Epithelial cell of esophagus (primary cell): ENCODE results near the gene PAK5.
A peak's percentile ranks its signal among the peaks of the same experiment; 100 is the strongest.

ENCODE experiments used
- DNase-seq: peaks from one replicate; pipeline ENCODE4 v3.0.0; 2010; ENCODE audit warnings: low read depth
- H3K4me3 ChIP-seq: 2 replicates; pipeline ENCODE4 v1.5.1; 2011; ENCODE audit warnings: mild to moderate bottlenecking, low read length, control low read depth
- TF ChIP-seq, protein P1 (sequence below): IDR thresholded peaks from 2 replicates; pipeline ENCODE4 v1.5.1; 2011; ENCODE audit warnings: low read depth, mild to moderate bottlenecking, low read length, control low read depth, inconsistent platforms; ENCODE audit not compliant: insufficient read depth; ENCODE audit errors: missing control alignments

PAK5 gene

DNA sequence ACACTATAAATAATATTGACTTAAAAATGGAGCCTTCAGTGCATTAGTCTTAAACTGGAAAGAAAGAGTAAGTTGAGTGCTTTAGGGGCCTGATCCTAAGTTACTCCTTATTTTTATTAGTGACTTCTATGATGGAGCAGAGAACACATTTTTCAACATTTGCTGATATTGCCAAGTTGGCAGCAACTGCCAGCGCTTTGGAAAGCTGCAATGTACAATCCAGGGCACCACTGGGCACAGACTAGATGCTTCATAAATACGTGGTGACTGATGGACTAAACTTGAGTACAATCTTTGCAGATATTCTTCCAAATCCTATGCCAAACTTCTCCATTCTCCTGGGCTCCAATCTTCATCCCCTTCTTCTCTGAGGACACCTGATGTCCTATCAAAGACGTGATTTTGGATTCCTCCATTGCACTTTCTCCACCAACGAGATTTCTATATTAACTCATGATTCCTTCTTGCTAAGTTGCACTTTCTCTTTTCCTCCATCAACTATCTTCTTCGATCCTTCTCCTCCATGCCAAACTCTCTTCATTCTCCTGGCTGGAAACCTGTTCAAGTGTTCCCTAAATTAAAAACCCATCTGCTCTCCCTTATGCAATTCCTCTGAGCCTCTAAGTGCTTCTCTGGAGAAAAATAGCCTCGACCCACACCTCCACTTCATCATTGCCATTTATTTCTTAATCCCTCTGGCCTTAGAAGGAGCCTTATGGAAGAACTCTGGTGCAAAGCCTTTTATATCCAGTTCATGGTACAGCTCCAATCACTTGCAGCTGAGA is 28.5 kb upstream of the PAK5 start:
- DNase-seq, result no peak
- H3K4me3 ChIP-seq, result no peak overlapping the region
- TF ChIP-seq, protein P1, sequence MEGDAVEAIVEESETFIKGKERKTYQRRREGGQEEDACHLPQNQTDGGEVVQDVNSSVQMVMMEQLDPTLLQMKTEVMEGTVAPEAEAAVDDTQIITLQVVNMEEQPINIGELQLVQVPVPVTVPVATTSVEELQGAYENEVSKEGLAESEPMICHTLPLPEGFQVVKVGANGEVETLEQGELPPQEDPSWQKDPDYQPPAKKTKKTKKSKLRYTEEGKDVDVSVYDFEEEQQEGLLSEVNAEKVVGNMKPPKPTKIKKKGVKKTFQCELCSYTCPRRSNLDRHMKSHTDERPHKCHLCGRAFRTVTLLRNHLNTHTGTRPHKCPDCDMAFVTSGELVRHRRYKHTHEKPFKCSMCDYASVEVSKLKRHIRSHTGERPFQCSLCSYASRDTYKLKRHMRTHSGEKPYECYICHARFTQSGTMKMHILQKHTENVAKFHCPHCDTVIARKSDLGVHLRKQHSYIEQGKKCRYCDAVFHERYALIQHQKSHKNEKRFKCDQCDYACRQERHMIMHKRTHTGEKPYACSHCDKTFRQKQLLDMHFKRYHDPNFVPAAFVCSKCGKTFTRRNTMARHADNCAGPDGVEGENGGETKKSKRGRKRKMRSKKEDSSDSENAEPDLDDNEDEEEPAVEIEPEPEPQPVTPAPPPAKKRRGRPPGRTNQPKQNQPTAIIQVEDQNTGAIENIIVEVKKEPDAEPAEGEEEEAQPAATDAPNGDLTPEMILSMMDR, result no peak

DNA sequence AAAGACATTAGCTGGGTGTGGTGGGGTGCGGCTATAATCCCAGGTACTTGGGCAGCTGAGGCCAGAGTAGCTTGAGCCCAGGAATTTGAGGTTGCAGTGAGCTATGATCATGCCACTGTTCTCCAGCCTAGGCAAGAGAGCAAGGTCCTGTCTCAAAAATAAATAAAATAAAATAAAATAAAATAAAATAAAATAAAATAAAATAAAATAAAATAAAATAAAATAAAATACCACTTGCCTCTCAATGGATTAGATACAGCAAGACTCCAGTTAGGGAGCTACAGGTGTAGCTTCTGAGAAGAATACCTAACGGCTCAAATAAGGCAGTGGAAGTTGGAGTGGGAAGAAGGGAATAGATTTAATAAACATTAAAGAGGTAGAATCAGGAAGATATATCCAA is 13.7 kb upstream of the PAK5 start:
- DNase-seq, result no peak
- TF ChIP-seq, protein P1, result no peak
- no peak overlapping the region for H3K4me3 ChIP-seq

DNA sequence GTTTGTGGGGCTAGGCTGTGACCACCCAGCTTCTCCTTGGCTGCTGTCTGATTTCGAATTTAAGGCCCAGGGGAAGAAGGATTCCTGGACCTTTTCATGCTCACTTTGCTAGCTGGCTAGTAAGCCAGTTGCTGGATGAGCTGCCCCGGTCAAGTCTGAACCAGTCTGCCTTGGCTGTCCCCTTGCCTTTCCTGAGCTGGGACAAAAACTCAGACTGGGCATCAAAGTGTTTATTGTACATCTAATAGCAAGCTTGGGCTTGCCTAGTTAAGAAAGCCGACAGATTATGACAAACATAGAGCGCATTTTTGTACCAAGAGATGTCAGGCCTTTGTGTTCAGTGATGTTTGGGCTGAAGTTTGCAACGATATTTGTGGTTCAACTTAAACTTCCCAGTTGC is 750 bp upstream of the PAK5 start:
- no peak overlapping the region for H3K4me3 ChIP-seq
- DNase-seq, result peak; percentile 73
- TF ChIP-seq, protein P1, result no peak

DNA sequence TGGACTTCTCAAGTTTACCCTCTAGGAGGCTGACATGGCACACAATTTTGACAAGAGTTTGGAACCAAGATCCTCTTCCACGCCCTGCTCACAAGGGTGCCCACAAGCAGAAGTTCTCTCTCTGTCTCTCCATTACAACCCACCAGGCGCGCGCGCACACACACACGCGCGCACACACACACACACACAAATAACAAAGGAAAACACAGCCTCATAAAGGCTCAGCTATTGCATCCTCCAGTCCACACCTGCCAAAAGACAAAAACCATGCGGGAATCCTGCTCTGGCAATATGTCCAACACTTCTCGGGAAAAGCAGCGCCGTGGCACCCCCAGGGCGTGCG is 870 bp downstream of the PAK5 start:
- no peak for DNase-seq
- TF ChIP-seq, protein P1, result no peak
- H3K4me3 ChIP-seq, result peak overlapping the region; percentile 40

DNA sequence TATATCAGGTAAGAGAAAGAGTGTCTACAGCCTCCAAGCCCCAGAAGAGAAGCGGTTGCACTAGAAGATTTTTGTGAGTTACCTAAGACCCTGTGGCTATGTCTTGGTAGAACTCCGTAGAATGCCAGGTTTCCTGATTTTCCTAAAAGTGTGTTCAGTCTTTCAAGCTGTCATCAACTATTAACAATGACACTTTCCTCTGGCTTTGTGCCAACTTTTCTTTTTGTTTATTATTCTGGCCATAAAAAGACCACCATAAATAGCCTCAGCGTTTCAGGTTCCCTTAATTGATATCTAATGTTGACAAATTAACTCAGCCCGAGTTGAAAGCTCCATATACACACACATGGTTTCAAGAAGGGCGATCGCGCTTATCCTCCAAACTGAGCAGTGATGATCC is 1.2 kb downstream of the PAK5 start:
- no peak for DNase-seq
- H3K4me3 ChIP-seq, result no peak overlapping the region

DNA sequence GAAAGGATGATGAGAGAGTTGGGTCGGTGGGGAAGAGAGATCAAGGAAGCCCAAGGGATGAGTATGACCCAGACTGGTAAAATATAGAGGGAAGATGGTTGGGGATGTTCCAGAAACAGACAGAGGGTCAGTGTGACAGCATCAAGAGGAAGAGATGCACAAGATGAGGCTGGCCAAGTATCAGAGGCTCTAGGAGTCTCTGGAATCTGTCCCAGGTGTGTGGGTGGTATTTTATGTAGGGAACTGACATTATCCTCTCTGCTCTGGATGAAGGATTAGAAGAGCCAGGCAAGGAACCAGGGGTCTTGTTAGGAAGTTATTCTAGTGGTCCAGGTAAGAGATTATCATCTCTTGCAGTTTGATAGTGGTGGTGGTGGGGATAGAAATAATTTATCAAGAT is 3.6 kb downstream of the PAK5 start:
- H3K4me3 ChIP-seq, result no peak overlapping the region
- no peak for DNase-seq
- TF ChIP-seq, protein P1, result no peak

More for the DNA sequence above, 1.2 kb downstream of the PAK5 start:
- TF ChIP-seq, protein P1, result no peak

DNA sequence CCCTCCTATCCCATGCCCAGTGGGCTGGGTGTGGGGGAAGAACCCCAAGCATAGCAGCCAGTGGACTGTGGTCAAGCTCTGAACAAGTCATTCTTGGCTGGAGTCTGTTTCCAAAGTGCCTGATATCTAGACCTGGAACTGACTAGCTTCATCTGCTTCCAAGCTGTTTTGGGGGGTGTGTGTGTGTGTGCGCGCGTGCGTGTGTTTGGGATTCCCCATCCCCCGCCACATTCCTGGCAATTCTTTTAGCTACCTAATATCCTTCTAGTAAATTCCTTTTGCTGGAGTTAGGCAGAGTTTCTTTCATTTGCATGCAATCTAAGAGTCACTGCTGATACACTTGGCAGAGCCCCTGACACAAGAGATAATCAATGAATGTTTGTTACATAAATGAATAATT is 7.8 kb downstream of the PAK5 start:
- DNase-seq, result no peak

More for the DNA sequence above, 7.8 kb downstream of the PAK5 start:
- no peak overlapping the region for H3K4me3 ChIP-seq
- TF ChIP-seq, protein P1, result no peak
